SK-N-SH treated with all-trans-retinoic acid at 6 μM for 48 hours (cell line): ENCODE data around the gene CUL4B.

ENCODE experiments used
- ARNTL ChIP-seq: fragments of 450-650 bp; formaldehyde crosslinking; IDR thresholded peaks from 2 replicates; pipeline ENCODE4 v1.5.0; 2020; ENCODE audit warnings: low read depth, mild to moderate bottlenecking, moderate library complexity, borderline replicate concordance
- CSRNP3 ChIP-seq: fragments of 250-450 bp; sonication (Bioruptor Pico); IDR thresholded peaks from 2 replicates; pipeline ENCODE4 v1.5.1; 2021; ENCODE audit warnings: mild to moderate bottlenecking, moderate library complexity
- ISL1 ChIP-seq: fragments of 250-450 bp; sonication (Bioruptor Pico); IDR thresholded peaks from 2 replicates; pipeline ENCODE4 v2.1.2; 2022; ENCODE audit warnings: mild to moderate bottlenecking, moderate library complexity
- PATZ1 ChIP-seq: fragments of 250-450 bp; sonication (Bioruptor Pico); IDR thresholded peaks from 2 replicates; pipeline ENCODE4 v1.8.0; 2020; ENCODE audit warnings: mild to moderate bottlenecking, moderate library complexity, borderline replicate concordance
- TOX ChIP-seq: fragments of 250-450 bp; sonication (Bioruptor Pico); IDR thresholded peaks from 2 replicates; pipeline ENCODE4 v1.8.0; 2021; ENCODE audit warnings: mild to moderate bottlenecking, moderate library complexity, borderline replicate concordance
- TSHZ2 ChIP-seq: fragments of 250-450 bp; sonication (Bioruptor Pico); IDR thresholded peaks from 2 replicates; pipeline ENCODE4 v1.5.0; 2020; ENCODE audit warnings: mild to moderate bottlenecking, moderate library complexity
- ZC3H10 ChIP-seq: fragments of 250-450 bp; sonication (Bioruptor Pico); IDR thresholded peaks from 2 replicates; pipeline ENCODE4 v1.5.1; 2021; ENCODE audit warnings: mild to moderate bottlenecking, moderate library complexity
- ZFP30 ChIP-seq: fragments of 450-650 bp; formaldehyde crosslinking; IDR thresholded peaks from 2 replicates; pipeline ENCODE4 v1.5.0; 2022; ENCODE audit warnings: mild to moderate bottlenecking, moderate library complexity
- ZNF565 ChIP-seq: fragments of 450-650 bp; formaldehyde crosslinking; conservative IDR thresholded peaks from 2 replicates; pipeline ENCODE4 v1.5.0; 2020; ENCODE audit warnings: low read depth, mild to moderate bottlenecking, moderate library complexity
- TF ChIP-seq, protein P1 (sequence below): fragments of 250-450 bp; sonication (Bioruptor Pico); IDR thresholded peaks from 2 replicates; pipeline ENCODE4 v1.5.1; 2020; ENCODE audit warnings: low read depth, mild to moderate bottlenecking, moderate library complexity

- TF ChIP-seq ZC3H10 (CRISPR knock-in tag) (no peak), TSHZ2 (CRISPR knock-in tag) (no peak), PATZ1 (CRISPR knock-in tag) (no peak), TOX (no peak), ISL1 (CRISPR knock-in tag) (no peak), ZFP30 (CRISPR knock-in tag) (no peak), CSRNP3 (CRISPR knock-in tag) (no peak), ZNF565 (CRISPR knock-in tag) (no peak), ARNTL (CRISPR knock-in tag) (no peak)
- TF ChIP-seq, protein P1, sequence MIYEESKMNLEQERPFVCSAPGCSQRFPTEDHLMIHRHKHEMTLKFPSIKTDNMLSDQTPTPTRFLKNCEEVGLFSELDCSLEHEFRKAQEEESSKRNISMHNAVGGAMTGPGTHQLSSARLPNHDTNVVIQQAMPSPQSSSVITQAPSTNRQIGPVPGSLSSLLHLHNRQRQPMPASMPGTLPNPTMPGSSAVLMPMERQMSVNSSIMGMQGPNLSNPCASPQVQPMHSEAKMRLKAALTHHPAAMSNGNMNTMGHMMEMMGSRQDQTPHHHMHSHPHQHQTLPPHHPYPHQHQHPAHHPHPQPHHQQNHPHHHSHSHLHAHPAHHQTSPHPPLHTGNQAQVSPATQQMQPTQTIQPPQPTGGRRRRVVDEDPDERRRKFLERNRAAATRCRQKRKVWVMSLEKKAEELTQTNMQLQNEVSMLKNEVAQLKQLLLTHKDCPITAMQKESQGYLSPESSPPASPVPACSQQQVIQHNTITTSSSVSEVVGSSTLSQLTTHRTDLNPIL (CRISPR knock-in tag) = no peak
These were observed 37.9 kb downstream of the CUL4B start for GRCh38 chrX:120522820-120523219.
